Heart left ventricle (tissue), 16 donors: ENCODE data around the gene SLC6A9. TPM values are rescaled to one million over a fixed set of nuclear protein-coding genes. Genes with fewer than 3 reads are reported as not detected.
A peak's percentile ranks its signal among the peaks of the same experiment; 100 is the strongest.

ENCODE experiments used
- ATAC-seq, 4 donors: fragments of 200-7000 bp; cut with Tn5 transposase; one replicate each; pipeline ENCODE4 v1.9.1; 2020 to 2022; ENCODE audit warnings: moderate library complexity in 4 of 4, mild to moderate bottlenecking in 3 of 4, moderate number of reproducible peaks in 1 of 4
- DNase-seq, 5 donors: peaks; one replicate each; pipeline ENCODE4 v3.0.0-alpha.2; 2020
- H3K27ac ChIP-seq, 12 donors: fragments of 200-600 bp; sonication (generic) in 4 of 12; one replicate each; pipeline versions ENCODE4 v1.5.0 to v1.8.0; 2016 to 2022; ENCODE audit warnings: mild to moderate bottlenecking in 2 of 12
- H3K27me3 ChIP-seq, 9 donors: fragments of 200-600 bp; sonication (generic) in 2 of 9; one replicate each; pipeline versions ENCODE4 v1.5.1 to v1.8.0; 2016 to 2022; ENCODE audit warnings: mild to moderate bottlenecking in 3 of 9
- H3K36me3 ChIP-seq, 9 donors: fragments of 200-600 bp; sonication (generic) in 2 of 9; one replicate each; pipeline versions ENCODE4 v1.5.0 to v1.8.0; 2018 to 2022; ENCODE audit warnings: mild to moderate bottlenecking in 2 of 9
- H3K4me1 ChIP-seq, 12 donors: fragments of 200-600 bp; sonication (generic) in 4 of 12; one replicate each; pipeline versions ENCODE4 v1.5.0 to v1.8.0; 2016 to 2022; ENCODE audit warnings: mild to moderate bottlenecking in 3 of 12
- H3K4me3 ChIP-seq, 12 donors: fragments of 200-600 bp; sonication (generic) in 4 of 12; one replicate each; pipeline versions ENCODE4 v1.5.0 to v1.8.0; 2017 to 2022; ENCODE audit warnings: mild to moderate bottlenecking in 9 of 12, moderate library complexity in 4 of 12
- H3K9me3 ChIP-seq, 12 donors: fragments of 200-600 bp; sonication (generic) in 4 of 12; one replicate each; pipeline versions ENCODE4 v1.5.0 to v1.8.0; 2016 to 2022; ENCODE audit warnings: mild to moderate bottlenecking in 1 of 12
- POLR2A ChIP-seq, 2 donors: fragments of 450-650 bp; IDR thresholded peaks; one replicate each; pipeline ENCODE4 v1.6.1; 2017; ENCODE audit warnings: antibody characterized with exemption in 2 of 2, mild to moderate bottlenecking in 2 of 2, moderate library complexity in 2 of 2
- WGBS, 4 donors: extraction: QIAGEN DNeasy Blood & Tissue Kit in 2 of 4; methylation state at CpG; one replicate each; pipeline versions ENCODE4 v1.1.5 to v1.1.7; 2013 to 2018; 5-methylcytosine and 5-hydroxymethylcytosine counted together
- intact Hi-C, 10 donors: fragments of 100-400 bp; cut with DNase I; formaldehyde crosslinking; loops; one replicate each; pipeline versions ENCODE4 v1.11.1 to v1.14.2; 2022
- polyA plus RNA-seq, 2 donors: library from polyadenylated mRNA; stranded (reverse); fragments of 200-250 nt; gene quantifications; one replicate each; pipeline ENCODE4 v1.2.3, GENCODE V29; 2013
- total RNA-seq, 9 donors: library from RNA; depleted of rRNA in 2 of 9; stranded (reverse); fragments of >200 nt in 2 of 9; fragmentation: NEBNext Ultra II Directional in 3 of 9; extraction: Animal tissue kit (Norgen Biotek cat#: 25700) in 3 of 9; gene quantifications; one replicate each; pipeline versions ENCODE4 v1.1.0 to v1.2.4, GENCODE V29; 2016 to 2023
- TF ChIP-seq, protein P1 (sequence below), 12 donors: fragments of 200-600 bp; sonication (generic) in 4 of 12; IDR thresholded peaks; one replicate each; pipeline versions ENCODE4 v1.5.0 to v1.8.0; 2018 to 2022; ENCODE audit warnings: antibody characterized with exemption in 12 of 12, mild to moderate bottlenecking in 5 of 12
- donor health status: ischemic (EF 13 %, LVEDD 7.1; RV severe dilation, severe dysfunction).
- donor health status: healthy with polysubstance abuse.
- donor health status: DM: no; HTN: yes; CAD: no.
- donor health status: DM: no; HTN: no; CAD: no.
- donor health status: ischemic (EF 25% LVEDD 6.9; RV normal size, moderate dysfunction).
- donor health status: ischemic (EF 25% LVEDD 5.7; RV mildly dilated, moderate dysfunction).
- donor health status: healthy.
- donor health status: DM: yes; HTN: yes; CAD: no.
- donor health status: ischemic (EF 35%, LVEDD 5.7; RV mildly dilated, moderate dysfunction).
- donor health status: nonischemic (EF 11% LVEDD 7.7; RV severe dilation, severe dysfunction).
- donor health status: DM: yes; HTN: yes; CAD: no.
- donor health status: PGD.
- donor health status: ischemic (EF 29% LVEDD 5.4; RV normal size, mild dysfunction).
- donor health status: nonischemic (EF 23%, LVEDD 6.1; RV moderate dilation, normal function).

SLC6A9 gene
- total and polyA plus RNA-seq, 11 donors: 0.61 to 2.4 (median 1.1) TPM

DNA sequence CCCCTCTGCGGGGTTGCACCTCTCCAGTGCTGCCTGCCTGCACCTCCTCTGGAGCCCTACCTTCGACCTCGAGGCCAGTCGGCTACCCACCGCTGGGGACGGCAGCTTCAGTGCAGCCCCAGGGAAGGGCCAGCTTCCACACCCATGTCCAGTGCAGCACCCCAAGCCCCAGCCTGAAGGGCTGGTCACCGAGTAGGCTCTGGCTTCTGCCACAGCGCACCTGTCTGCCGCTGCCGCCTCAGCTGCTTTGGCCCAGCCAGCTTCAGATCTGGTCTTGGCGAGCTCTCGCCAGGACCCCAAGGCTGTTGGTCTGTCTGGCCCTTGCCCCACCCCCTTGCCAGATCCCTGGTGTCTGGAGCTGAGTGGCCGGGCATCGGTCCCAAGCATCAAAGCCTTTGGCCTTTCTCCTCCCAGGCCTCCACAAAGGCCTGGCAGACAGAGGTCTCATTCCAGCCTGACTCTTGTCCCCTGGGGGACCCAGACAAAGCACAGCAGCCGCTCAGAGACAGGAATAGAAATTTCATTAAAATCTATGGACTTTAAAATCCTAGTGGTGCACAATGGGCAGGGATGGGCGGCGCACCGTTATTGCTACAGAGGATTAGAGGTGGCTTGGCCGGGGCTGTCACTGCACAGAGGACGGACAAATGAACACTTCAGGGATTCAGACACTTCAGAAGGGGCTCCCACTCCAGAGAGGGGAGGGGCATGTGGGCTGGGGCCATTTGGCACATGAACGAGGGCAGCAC is 35.1 kb downstream of the SLC6A9 start:
- no peaks in the 10 kb centered on the region for H3K27me3 ChIP-seq
- DNase-seq: no peak
- 74 to 84% (median 80%) methylated on average over 14 to 21 of the region's 21 CpGs for WGBS, 4 donors
- no peaks in the 10 kb centered on the region for H3K9me3 ChIP-seq
- no peak for ATAC-seq
- H3K4me1 ChIP-seq: peaks cover 0 to 19% (median 6%) of the 10 kb centered on the region in 12 donors
- intact Hi-C loops: no loop called here
- no peak overlapping the region for H3K27ac ChIP-seq
- TF ChIP-seq, protein P1, sequence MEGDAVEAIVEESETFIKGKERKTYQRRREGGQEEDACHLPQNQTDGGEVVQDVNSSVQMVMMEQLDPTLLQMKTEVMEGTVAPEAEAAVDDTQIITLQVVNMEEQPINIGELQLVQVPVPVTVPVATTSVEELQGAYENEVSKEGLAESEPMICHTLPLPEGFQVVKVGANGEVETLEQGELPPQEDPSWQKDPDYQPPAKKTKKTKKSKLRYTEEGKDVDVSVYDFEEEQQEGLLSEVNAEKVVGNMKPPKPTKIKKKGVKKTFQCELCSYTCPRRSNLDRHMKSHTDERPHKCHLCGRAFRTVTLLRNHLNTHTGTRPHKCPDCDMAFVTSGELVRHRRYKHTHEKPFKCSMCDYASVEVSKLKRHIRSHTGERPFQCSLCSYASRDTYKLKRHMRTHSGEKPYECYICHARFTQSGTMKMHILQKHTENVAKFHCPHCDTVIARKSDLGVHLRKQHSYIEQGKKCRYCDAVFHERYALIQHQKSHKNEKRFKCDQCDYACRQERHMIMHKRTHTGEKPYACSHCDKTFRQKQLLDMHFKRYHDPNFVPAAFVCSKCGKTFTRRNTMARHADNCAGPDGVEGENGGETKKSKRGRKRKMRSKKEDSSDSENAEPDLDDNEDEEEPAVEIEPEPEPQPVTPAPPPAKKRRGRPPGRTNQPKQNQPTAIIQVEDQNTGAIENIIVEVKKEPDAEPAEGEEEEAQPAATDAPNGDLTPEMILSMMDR (IDR thresholded peaks at IDR 0.05): no peak
- TF ChIP-seq POLR2A (IDR thresholded peaks at IDR 0.05): no peak
- H3K4me3 ChIP-seq: no peak overlapping the region
- H3K36me3 ChIP-seq: no peaks in the 10 kb centered on the region

- Histone ChIP-seq H3K27ac (no peak overlapping the region), H3K27me3 (no peaks in the 10 kb centered on the region), H3K9me3 (no peaks in the 10 kb centered on the region), H3K4me1 (peaks cover 0 to 27% (median 13%) of the 10 kb centered on the region in 12 donors), H3K4me3 (no peak overlapping the region), H3K36me3 (no peaks in the 10 kb centered on the region)
- ATAC-seq (no peak), DNase-seq (no peak)
- WGBS, 4 donors: 76 to 81% (median 79%) methylated on average over 12 to 15 of the region's 15 CpGs
- TF ChIP-seq, protein P1 (IDR thresholded peaks at IDR 0.05): peak in 2 of 12 donors; percentile 10 to 17
- no peak for TF ChIP-seq POLR2A (IDR thresholded peaks at IDR 0.05)
- intact Hi-C loops: no loop called here
These were observed 36.2 kb downstream of the SLC6A9 start for GRCh38 chr1:43994794-43995790.

- H3K27ac ChIP-seq: no peak overlapping the region
- H3K4me3 ChIP-seq: no peak overlapping the region
- WGBS, 4 donors: 92 to 94% (median 92%) methylated on average over 7 of the region's 7 CpGs
- H3K27me3 ChIP-seq: no peaks in the 10 kb centered on the region
- TF ChIP-seq POLR2A (IDR thresholded peaks at IDR 0.05): no peak
- TF ChIP-seq, protein P1 (IDR thresholded peaks at IDR 0.05): no peak
- intact Hi-C loops: no loop called here
- peaks cover 0 to 27% (median 13%) of the 10 kb centered on the region in 12 donors for H3K4me1 ChIP-seq
- ATAC-seq (no peak), DNase-seq (no peak)
- no peaks in the 10 kb centered on the region for H3K9me3 ChIP-seq
- H3K36me3 ChIP-seq: no peaks in the 10 kb centered on the region
These were observed 37.2 kb downstream of the SLC6A9 start for GRCh38 chr1:43994071-43994470.
